Activated CD4-positive, alpha-beta T cell treated with anti-CD3 and anti-CD28 coated beads, Interleukin-2, amount 10 ng/mL, durations not matched to agents 7 days and 5 days (primary cell): Measurements from ENCODE around the gene RAB44. TPM values are rescaled to one million over a fixed set of nuclear protein-coding genes. Genes with fewer than 3 reads are reported as not detected.
A peak's percentile ranks its signal among the peaks of the same experiment; 100 is the strongest.

ENCODE experiments used
- CTCF ChIA-PET: fragments of 350-600 bp; sonication (Branson Sonifier 250); formaldehyde crosslinking; loops from one replicate; lab custom pipeline; 2021; ENCODE audit warnings: antibody characterized with exemption; lab: Charles Lee
- POLR2A ChIA-PET: fragments of 350-600 bp; sonication (Branson Sonifier 250); formaldehyde crosslinking; loops from one replicate; lab custom pipeline; 2021; ENCODE audit warnings: antibody characterized with exemption; lab: Charles Lee
- DNase-seq: peaks from one replicate; pipeline ENCODE4 v3.0.0-alpha.2; 2020
- H3K27ac Mint-ChIP-seq: one replicate; pipeline ENCODE4 v1.8.0; 2021; ENCODE audit warnings: mild to moderate bottlenecking, moderate library complexity, mixed read lengths
- H3K27me3 Mint-ChIP-seq: one replicate; pipeline ENCODE4 v1.8.0; 2021; ENCODE audit warnings: mixed read lengths
- H3K36me3 Mint-ChIP-seq: one replicate; pipeline ENCODE4 v1.8.0; 2021; ENCODE audit warnings: low read depth, mixed read lengths
- H3K4me1 Mint-ChIP-seq: one replicate; pipeline ENCODE4 v1.8.0; 2021; ENCODE audit warnings: mixed read lengths
- H3K4me3 Mint-ChIP-seq: one replicate; pipeline ENCODE4 v1.8.0; 2021; ENCODE audit warnings: mild to moderate bottlenecking, moderate library complexity, mixed read lengths
- H3K9me3 Mint-ChIP-seq: one replicate; pipeline ENCODE4 v1.8.0; 2021; ENCODE audit warnings: mixed read lengths
- total RNA-seq, 2 experiments: library from RNA; stranded (reverse); gene quantifications; one replicate each; pipeline ENCODE4 v1.2.3, GENCODE V29; 2021

Gene RAB44
- total RNA-seq, 2 experiments from 2014 or later, result 0.08 to 0.15 TPM

GRCh38 chr6:36659271-36659670 is 38.4 kb upstream of the RAB44 start:
- no peaks in the 10 kb centered on the region for H3K9me3 Mint-ChIP-seq
- CTCF ChIA-PET, result interaction anchor here (0.7 kb wide), 1 partner anchor 10 kb away, joined by 3 read pairs; no protein-coding TSS in a partner anchor
- no peak for DNase-seq
- no peak overlapping the region for H3K27ac Mint-ChIP-seq
- H3K27me3 Mint-ChIP-seq, result peaks cover 39% of the 10 kb centered on the region
- H3K4me1 Mint-ChIP-seq, result peaks cover 23% of the 10 kb centered on the region
- H3K36me3 Mint-ChIP-seq, result no peaks in the 10 kb centered on the region
- H3K4me3 Mint-ChIP-seq, result no peak overlapping the region
- POLR2A ChIA-PET, result no interaction called here

GRCh38 chr6:36660771-36661471 is 36.7 kb upstream of the RAB44 start:
- Mint-ChIP-seq H3K9me3 (no peaks in the 10 kb centered on the region), H3K4me1 (peaks cover 23% of the 10 kb centered on the region), H3K36me3 (no peaks in the 10 kb centered on the region), H3K4me3 (no peak overlapping the region), H3K27ac (no peak overlapping the region), H3K27me3 (peaks cover 27% of the 10 kb centered on the region)
- CTCF ChIA-PET, result interaction anchor here (1.0 kb wide), 1 partner anchor 24 kb away, joined by 3 read pairs; no protein-coding TSS in a partner anchor
- DNase-seq, result no peak
- POLR2A ChIA-PET, result no interaction called here

- no peaks in the 10 kb centered on the region for H3K9me3 Mint-ChIP-seq
- CTCF ChIA-PET, result interaction anchor here (0.7 to 1.9 kb wide), 7 partner anchors 10 to 601 kb away, joined by 3 to 6 read pairs (median 4); partner anchors contain the start of gene CDKN1A
- H3K27me3 Mint-ChIP-seq, result peaks cover 22% of the 10 kb centered on the region
- peak overlapping the region; percentile 21 for H3K27ac Mint-ChIP-seq
- POLR2A ChIA-PET, result no interaction called here
- DNase-seq, result no peak
- no peak overlapping the region for H3K4me3 Mint-ChIP-seq
- H3K4me1 Mint-ChIP-seq, result peaks cover 24% of the 10 kb centered on the region
- H3K36me3 Mint-ChIP-seq, result no peaks in the 10 kb centered on the region
These were observed 35.2 kb upstream of the RAB44 start for GRCh38 chr6:36662380-36662779.

GRCh38 chr6:36662827-36663256 is 34.8 kb upstream of the RAB44 start:
- no peaks in the 10 kb centered on the region for H3K9me3 Mint-ChIP-seq
- H3K4me1 Mint-ChIP-seq, result peaks cover 25% of the 10 kb centered on the region
- H3K4me3 Mint-ChIP-seq, result no peak overlapping the region
- ChIA-PET CTCF (interaction anchor here (0.7 to 1.9 kb wide), 8 partner anchors 9 to 600 kb away, joined by 3 to 6 read pairs (median 4); partner anchors contain the start of gene CDKN1A), POLR2A (interaction anchor here (0.5 kb wide), 1 partner anchor 9 kb away, joined by 5 read pairs; no protein-coding TSS in a partner anchor)
- no peak for DNase-seq
- peak overlapping the region; percentile 21 for H3K27ac Mint-ChIP-seq
- peaks cover 18% of the 10 kb centered on the region for H3K27me3 Mint-ChIP-seq
- H3K36me3 Mint-ChIP-seq, result no peaks in the 10 kb centered on the region

- Mint-ChIP-seq H3K4me1 (peaks cover 25% of the 10 kb centered on the region), H3K4me3 (no peak overlapping the region), H3K27me3 (peaks cover 10% of the 10 kb centered on the region), H3K9me3 (no peaks in the 10 kb centered on the region), H3K36me3 (no peaks in the 10 kb centered on the region), H3K27ac (no peak overlapping the region)
- DNase-seq, result no peak
- POLR2A ChIA-PET, result interaction anchor here (0.5 kb wide), 2 partner anchors 10 to 57 kb away, joined by 3 to 5 read pairs; no protein-coding TSS in a partner anchor
- CTCF ChIA-PET, result interaction anchor here (0.8 to 1.9 kb wide), 3 partner anchors 8 to 41 kb away, joined by 3 to 6 read pairs (median 3); no protein-coding TSS in a partner anchor
These were observed 33.9 kb upstream of the RAB44 start for GRCh38 chr6:36663504-36664446.

- ChIA-PET POLR2A (no interaction called here), CTCF (interaction anchor here (1.3 to 1.5 kb wide), 2 partner anchors 23 to 94 kb away, joined by 4 to 5 read pairs; no protein-coding TSS in a partner anchor)
- Mint-ChIP-seq H3K4me3 (no peak overlapping the region), H3K4me1 (peaks cover 25% of the 10 kb centered on the region), H3K27me3 (no peaks in the 10 kb centered on the region), H3K27ac (no peak overlapping the region), H3K36me3 (no peaks in the 10 kb centered on the region), H3K9me3 (no peaks in the 10 kb centered on the region)
- no peak for DNase-seq
These were observed 32.4 kb upstream of the RAB44 start for GRCh38 chr6:36665180-36665579.

GRCh38 chr6:36666287-36666686 is 31.3 kb upstream of the RAB44 start:
- Mint-ChIP-seq H3K9me3 (no peaks in the 10 kb centered on the region), H3K36me3 (no peaks in the 10 kb centered on the region), H3K27ac (no peak overlapping the region), H3K4me3 (no peak overlapping the region), H3K4me1 (peaks cover 25% of the 10 kb centered on the region), H3K27me3 (no peaks in the 10 kb centered on the region)
- POLR2A ChIA-PET, result no interaction called here
- DNase-seq, result no peak
- CTCF ChIA-PET, result interaction anchor here (0.7 to 1.6 kb wide), 5 partner anchors 10 to 51 kb away, joined by 3 to 6 read pairs (median 3); partner anchors contain the start of gene CDKN1A

- CTCF ChIA-PET, result interaction anchor here (0.7 to 1.6 kb wide), 7 partner anchors 10 to 187 kb away, joined by 3 to 6 read pairs (median 3); partner anchors contain the start of gene CDKN1A
- Mint-ChIP-seq H3K27ac (no peak overlapping the region), H3K4me1 (peaks cover 25% of the 10 kb centered on the region), H3K36me3 (no peaks in the 10 kb centered on the region), H3K27me3 (no peaks in the 10 kb centered on the region), H3K4me3 (no peak overlapping the region), H3K9me3 (no peaks in the 10 kb centered on the region)
- DNase-seq, result no peak
- POLR2A ChIA-PET, result interaction anchor here (0.6 kb wide), 1 partner anchor 21 kb away, joined by 4 read pairs; no protein-coding TSS in a partner anchor
These were observed 30.6 kb upstream of the RAB44 start for GRCh38 chr6:36666826-36667591.

- no peak overlapping the region for H3K27ac Mint-ChIP-seq
- peaks cover under 1% of the 10 kb centered on the region for H3K27me3 Mint-ChIP-seq
- no peak overlapping the region for H3K4me3 Mint-ChIP-seq
- POLR2A ChIA-PET, result no interaction called here
- CTCF ChIA-PET, result interaction anchor here (1.3 to 3.1 kb wide), 3 partner anchors 9 to 97 kb away, joined by 3 to 15 read pairs (median 3); partner anchors contain the start of gene CDKN1A
- H3K36me3 Mint-ChIP-seq, result no peaks in the 10 kb centered on the region
- peaks cover 9% of the 10 kb centered on the region for H3K4me1 Mint-ChIP-seq
- no peak for DNase-seq
- no peaks in the 10 kb centered on the region for H3K9me3 Mint-ChIP-seq
These were observed 29.0 kb upstream of the RAB44 start for GRCh38 chr6:36668591-36668990.

GRCh38 chr6:36669002-36669401 is 28.6 kb upstream of the RAB44 start:
- no peak overlapping the region for H3K4me3 Mint-ChIP-seq
- ChIA-PET CTCF (interaction anchor here (1.6 to 3.1 kb wide), 2 partner anchors 9 to 11 kb away, joined by 3 to 15 read pairs; partner anchors contain the start of gene CDKN1A), POLR2A (no interaction called here)
- peaks cover 5% of the 10 kb centered on the region for H3K4me1 Mint-ChIP-seq
- H3K36me3 Mint-ChIP-seq, result no peaks in the 10 kb centered on the region
- no peak for DNase-seq
- H3K27me3 Mint-ChIP-seq, result peaks cover 4% of the 10 kb centered on the region
- H3K27ac Mint-ChIP-seq, result no peak overlapping the region
- no peaks in the 10 kb centered on the region for H3K9me3 Mint-ChIP-seq

- Mint-ChIP-seq H3K4me1 (peaks cover 6% of the 10 kb centered on the region), H3K27ac (no peak overlapping the region), H3K9me3 (no peaks in the 10 kb centered on the region), H3K4me3 (no peak overlapping the region), H3K27me3 (peaks cover 5% of the 10 kb centered on the region), H3K36me3 (no peaks in the 10 kb centered on the region)
- ChIA-PET CTCF (interaction anchor here (0.7 to 3.1 kb wide), 2 partner anchors 9 to 89 kb away, joined by 3 to 15 read pairs; partner anchors contain the start of gene CDKN1A), POLR2A (no interaction called here)
- no peak for DNase-seq
These were observed 27.4 kb upstream of the RAB44 start for GRCh38 chr6:36670271-36670670.
